NCI-H1694 (cell line): ENCODE measurements around the gene NINJ2.
A peak's percentile ranks its signal among the peaks of the same experiment; 100 is the strongest.

Experiments
- DNase-seq: peaks from one replicate; lab custom pipeline; 2025; lab: John Stamatoyannopoulos, UW

The NINJ2 gene

GRCh38 chr12:613996-614395 is 49.2 kb downstream of the NINJ2 start:
- no peak for DNase-seq

- DNase-seq = no peak
These were observed 50.4 kb downstream of the NINJ2 start for GRCh38 chr12:612886-613285.

GRCh38 chr12:612293-612692 is 51.0 kb downstream of the NINJ2 start:
- no peak for DNase-seq

GRCh38 chr12:611721-612120 is 51.5 kb downstream of the NINJ2 start:
- DNase-seq = no peak

GRCh38 chr12:608921-609320 is 54.3 kb downstream of the NINJ2 start:
- no peak for DNase-seq

- DNase-seq = no peak
These were observed 54.8 kb downstream of the NINJ2 start for GRCh38 chr12:608413-608812.

GRCh38 chr12:607541-608001 is 55.7 kb downstream of the NINJ2 start:
- no peak for DNase-seq

GRCh38 chr12:604956-605355 is 58.3 kb downstream of the NINJ2 start:
- no peak for DNase-seq

- no peak for DNase-seq
These were observed 60.6 kb downstream of the NINJ2 start for GRCh38 chr12:602700-603068.

- no peak for DNase-seq
These were observed 61.1 kb downstream of the NINJ2 start for GRCh38 chr12:601976-602699.

GRCh38 chr12:599756-600155 is 63.5 kb downstream of the NINJ2 start:
- no peak for DNase-seq

GRCh38 chr12:597926-598568 is 65.2 kb downstream of the NINJ2 start:
- no peak for DNase-seq

- DNase-seq = no peak
These were observed 69.6 kb downstream of the NINJ2 start for GRCh38 chr12:593396-594270.

GRCh38 chr12:592024-592505 is 71.2 kb downstream of the NINJ2 start:
- no peak for DNase-seq

- DNase-seq = peak; percentile 53
These were observed 71.8 kb downstream of the NINJ2 start for GRCh38 chr12:591167-592023.

GRCh38 chr12:590206-590750 is 73.0 kb downstream of the NINJ2 start:
- no peak for DNase-seq

GRCh38 chr12:588646-589045 is 74.6 kb downstream of the NINJ2 start:
- DNase-seq = no peak

- DNase-seq = no peak
These were observed 75.3 kb downstream of the NINJ2 start for GRCh38 chr12:588024-588322.

GRCh38 chr12:587132-588023 is 75.9 kb downstream of the NINJ2 start:
- DNase-seq = no peak

GRCh38 chr12:586318-587071 is 76.8 kb downstream of the NINJ2 start:
- no peak for DNase-seq
